RWPE1 (cell line): ENCODE results near the gene MRPL52.

Source experiments
- CTCF ChIA-PET: fragments of 350-600 bp; sonication (Branson Sonifier 250); formaldehyde crosslinking; extraction: SDS; loops from one replicate; lab custom pipeline; 2021; lab: Yijun Ruan, JAX
- POLR2A ChIA-PET: fragments of 400-600 bp; formaldehyde crosslinking; extraction: SDS; loops from one replicate; lab custom pipeline; 2020; ENCODE audit warnings: antibody characterized with exemption; ENCODE audit not compliant: low non-redundant PET; lab: Yijun Ruan, JAX
- DNase-seq: peaks from one replicate; pipeline ENCODE4 v3.0.0; 2012; ENCODE audit warnings: low spot score
- H3K27ac ChIP-seq: fragments of 450-650 bp; 2 replicates; pipeline ENCODE4 v1.5.1; 2017
- TF ChIP-seq, protein P1 (sequence below): fragments of 450-650 bp; conservative IDR thresholded peaks from 2 replicates; pipeline ENCODE4 v1.5.1; 2017; ENCODE audit warnings: low read depth, mild to moderate bottlenecking

The MRPL52 gene

GRCh38 chr14:22842211-22843122, 12.8 kb downstream of the MRPL52 start:
- DNase-seq = no peak
- TF ChIP-seq, protein P1, sequence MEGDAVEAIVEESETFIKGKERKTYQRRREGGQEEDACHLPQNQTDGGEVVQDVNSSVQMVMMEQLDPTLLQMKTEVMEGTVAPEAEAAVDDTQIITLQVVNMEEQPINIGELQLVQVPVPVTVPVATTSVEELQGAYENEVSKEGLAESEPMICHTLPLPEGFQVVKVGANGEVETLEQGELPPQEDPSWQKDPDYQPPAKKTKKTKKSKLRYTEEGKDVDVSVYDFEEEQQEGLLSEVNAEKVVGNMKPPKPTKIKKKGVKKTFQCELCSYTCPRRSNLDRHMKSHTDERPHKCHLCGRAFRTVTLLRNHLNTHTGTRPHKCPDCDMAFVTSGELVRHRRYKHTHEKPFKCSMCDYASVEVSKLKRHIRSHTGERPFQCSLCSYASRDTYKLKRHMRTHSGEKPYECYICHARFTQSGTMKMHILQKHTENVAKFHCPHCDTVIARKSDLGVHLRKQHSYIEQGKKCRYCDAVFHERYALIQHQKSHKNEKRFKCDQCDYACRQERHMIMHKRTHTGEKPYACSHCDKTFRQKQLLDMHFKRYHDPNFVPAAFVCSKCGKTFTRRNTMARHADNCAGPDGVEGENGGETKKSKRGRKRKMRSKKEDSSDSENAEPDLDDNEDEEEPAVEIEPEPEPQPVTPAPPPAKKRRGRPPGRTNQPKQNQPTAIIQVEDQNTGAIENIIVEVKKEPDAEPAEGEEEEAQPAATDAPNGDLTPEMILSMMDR = no peak
- H3K27ac ChIP-seq = peak overlapping the region; percentile 99
- ChIA-PET POLR2A (no interaction called here), CTCF (interaction anchor here (0.6 to 1.8 kb wide), 2 partner anchors 10 to 272 kb away, joined by 3 to 5 read pairs; no protein-coding TSS in a partner anchor)

DNA sequence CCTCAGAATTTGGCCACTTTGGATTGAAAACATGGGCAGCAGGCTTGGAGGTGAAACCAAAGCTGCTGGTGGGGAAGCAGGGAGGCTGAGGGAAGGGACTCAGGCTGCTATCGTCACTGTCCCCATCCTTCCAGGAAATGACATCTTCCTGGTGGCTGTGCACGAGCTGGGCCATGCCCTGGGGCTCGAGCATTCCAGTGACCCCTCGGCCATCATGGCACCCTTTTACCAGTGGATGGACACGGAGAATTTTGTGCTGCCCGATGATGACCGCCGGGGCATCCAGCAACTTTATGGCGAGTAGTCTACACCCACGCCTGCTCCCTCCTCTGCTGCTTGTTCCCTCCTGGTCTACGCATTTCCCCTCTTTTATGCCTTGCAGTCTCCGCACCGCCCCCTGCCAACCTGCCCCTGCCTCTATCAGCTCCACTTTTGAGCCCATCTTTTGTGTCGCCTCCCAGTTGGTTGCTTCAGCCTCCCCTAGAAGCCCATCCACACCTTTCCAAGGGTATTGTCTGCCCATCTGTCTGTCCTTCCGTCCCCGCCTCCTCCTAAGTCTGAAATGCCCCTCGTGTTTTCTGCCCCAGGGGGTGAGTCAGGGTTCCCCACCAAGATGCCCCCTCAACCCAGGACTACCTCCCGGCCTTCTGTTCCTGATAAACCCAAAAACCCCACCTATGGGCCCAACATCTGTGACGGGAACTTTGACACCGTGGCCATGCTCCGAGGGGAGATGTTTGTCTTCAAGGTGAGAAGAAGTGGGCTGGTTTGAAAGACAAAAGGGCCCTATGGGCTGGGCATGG, 13.6 kb downstream of the MRPL52 start:
- TF ChIP-seq, protein P1 = no peak
- ChIA-PET POLR2A (no interaction called here), CTCF (interaction anchor here (0.6 to 1.8 kb wide), 3 partner anchors 7 to 273 kb away, joined by 3 to 5 read pairs (median 3); no protein-coding TSS in a partner anchor)
- no peak for DNase-seq
- H3K27ac ChIP-seq = peak overlapping the region; percentile 99

DNA sequence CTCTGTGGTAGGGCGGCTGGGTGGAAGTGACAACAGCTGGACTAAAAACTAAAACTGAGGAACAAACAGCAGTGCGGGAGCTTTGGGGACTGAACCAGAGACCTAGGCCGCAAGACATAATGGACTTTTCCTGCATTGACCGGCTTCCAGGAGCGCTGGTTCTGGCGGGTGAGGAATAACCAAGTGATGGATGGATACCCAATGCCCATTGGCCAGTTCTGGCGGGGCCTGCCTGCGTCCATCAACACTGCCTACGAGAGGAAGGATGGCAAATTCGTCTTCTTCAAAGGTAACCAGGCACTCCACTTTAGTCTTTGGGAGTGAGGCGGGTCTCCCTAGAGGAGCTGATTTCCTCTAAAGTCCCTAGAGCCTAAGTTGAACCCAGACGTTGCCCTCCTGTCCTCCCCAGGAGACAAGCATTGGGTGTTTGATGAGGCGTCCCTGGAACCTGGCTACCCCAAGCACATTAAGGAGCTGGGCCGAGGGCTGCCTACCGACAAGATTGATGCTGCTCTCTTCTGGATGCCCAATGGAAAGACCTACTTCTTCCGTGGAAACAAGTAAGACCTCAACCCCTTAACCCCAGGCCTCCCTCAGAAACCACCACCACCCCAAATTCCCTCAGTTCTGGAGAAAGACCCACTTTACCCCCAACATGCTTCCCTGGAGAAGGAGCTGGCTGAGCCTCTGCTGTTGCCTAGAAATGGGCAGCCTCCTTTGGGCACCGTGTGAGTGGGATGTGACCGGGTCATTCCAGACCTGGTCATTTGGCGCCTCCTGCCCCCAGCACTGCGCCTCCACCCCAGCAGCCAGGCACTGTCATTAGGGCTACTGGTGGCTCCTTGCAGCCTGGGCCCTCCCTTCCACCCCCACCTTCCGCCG, 14.8 kb downstream of the MRPL52 start:
- ChIA-PET POLR2A (no interaction called here), CTCF (interaction anchor here (0.7 to 1.8 kb wide), 2 partner anchors 8 kb away, joined by 3 to 5 read pairs; no protein-coding TSS in a partner anchor)
- H3K27ac ChIP-seq = peak overlapping the region; percentile 99
- no peak for DNase-seq
- TF ChIP-seq, protein P1 = no peak

- ChIA-PET POLR2A (no interaction called here), CTCF (interaction anchor here (0.6 kb wide), 1 partner anchor 274 kb away, joined by 7 read pairs; no protein-coding TSS in a partner anchor)
- peak overlapping the region; percentile 99 for H3K27ac ChIP-seq
- TF ChIP-seq, protein P1 = no peak
- DNase-seq = no peak
Observed at GRCh38 chr14:22845103-22845394, 15.4 kb downstream of the MRPL52 start.

GRCh38 chr14:22845821-22846625, 16.3 kb downstream of the MRPL52 start:
- TF ChIP-seq, protein P1 = no peak
- DNase-seq = no peak
- ChIA-PET CTCF (interaction anchor here (0.7 kb wide), 1 partner anchor 69 kb away, joined by 3 read pairs; no protein-coding TSS in a partner anchor), POLR2A (no interaction called here)
- peak overlapping the region; percentile 99 for H3K27ac ChIP-seq
